SKM-1 (cell line): ENCODE data around the gene LTBP2.

Experiments
- DNase-seq: peaks from one replicate; lab custom pipeline; 2025; ENCODE audit not compliant: unreplicated experiment; lab: John Stamatoyannopoulos, UW

LTBP2 gene

DNA sequence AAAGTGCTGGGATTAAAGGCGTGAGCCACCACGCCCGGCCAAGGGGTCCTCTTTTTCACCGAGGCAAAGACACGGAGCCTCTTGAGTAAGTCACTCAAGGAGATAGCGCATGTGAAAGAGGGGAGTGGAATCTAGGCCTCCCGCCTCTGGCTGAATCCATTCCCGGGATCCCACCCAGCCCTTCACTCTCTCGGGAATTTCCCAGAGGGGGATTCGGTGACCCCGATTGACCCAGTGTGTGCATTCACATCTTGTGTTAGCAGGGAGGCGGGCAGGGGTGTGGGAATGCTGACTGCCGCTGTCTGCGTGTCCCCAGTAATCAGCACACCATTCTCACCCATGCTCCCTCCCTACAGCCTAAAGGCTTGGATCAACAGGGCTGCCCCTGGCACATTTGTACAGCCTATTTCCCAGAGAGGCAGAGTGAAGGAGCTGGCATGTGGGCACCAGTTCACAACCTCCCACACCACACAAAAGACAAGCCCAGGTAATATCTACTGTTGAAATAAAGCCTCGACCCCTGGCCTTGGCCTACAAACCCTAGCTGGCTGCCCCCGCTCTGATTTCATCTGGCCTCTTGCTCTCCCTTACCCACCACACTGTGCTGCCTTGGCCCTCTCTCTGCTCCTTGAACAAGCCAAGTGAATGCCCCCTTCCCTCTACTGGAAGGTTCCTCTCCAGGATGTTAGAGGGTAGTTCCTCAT, 1.3 kb upstream of the LTBP2 start:
- no peak for DNase-seq

- DNase-seq: peak; percentile 14
Measured at GRCh38 chr14:74612350-74613021, 449 bp upstream of the LTBP2 start.

DNA sequence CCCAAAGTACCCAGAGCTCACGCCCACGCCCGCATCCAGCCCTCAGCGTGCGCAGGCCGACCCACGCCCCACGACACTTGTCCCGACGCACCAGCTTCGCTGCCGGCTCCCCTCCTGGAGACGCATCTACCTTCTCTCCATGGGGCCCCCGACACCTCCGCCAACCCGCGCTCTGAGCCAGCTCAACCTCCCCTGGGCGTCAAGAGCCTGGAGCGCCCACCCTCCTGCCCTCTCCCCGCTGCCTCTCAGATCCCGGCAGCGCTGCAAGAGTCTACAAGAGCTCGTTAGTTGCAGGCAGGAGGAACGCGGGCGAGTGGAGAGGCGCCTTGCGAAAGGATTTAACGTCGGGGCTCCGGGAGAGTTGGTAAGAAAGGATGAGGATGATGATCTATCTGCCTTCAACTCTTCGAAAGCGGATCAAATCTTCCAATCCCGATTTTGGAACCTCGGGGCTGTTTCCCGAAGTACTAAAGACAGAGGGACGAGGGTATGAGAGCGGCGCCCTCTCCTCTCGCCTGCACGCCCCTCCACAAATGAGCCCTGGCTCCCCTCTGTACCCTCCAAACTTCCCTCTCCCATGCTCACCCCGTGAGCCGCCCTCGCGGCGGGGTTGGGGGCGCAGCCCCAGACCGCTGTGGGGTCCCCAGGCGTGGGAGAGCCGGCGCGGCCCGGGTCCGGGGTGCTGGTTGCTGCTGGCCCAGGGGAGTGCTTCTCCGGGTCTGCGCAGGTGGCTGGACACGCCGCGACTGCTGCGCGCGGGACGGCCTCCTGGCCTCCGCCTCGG, 979 bp downstream of the LTBP2 start:
- no peak for DNase-seq

DNA sequence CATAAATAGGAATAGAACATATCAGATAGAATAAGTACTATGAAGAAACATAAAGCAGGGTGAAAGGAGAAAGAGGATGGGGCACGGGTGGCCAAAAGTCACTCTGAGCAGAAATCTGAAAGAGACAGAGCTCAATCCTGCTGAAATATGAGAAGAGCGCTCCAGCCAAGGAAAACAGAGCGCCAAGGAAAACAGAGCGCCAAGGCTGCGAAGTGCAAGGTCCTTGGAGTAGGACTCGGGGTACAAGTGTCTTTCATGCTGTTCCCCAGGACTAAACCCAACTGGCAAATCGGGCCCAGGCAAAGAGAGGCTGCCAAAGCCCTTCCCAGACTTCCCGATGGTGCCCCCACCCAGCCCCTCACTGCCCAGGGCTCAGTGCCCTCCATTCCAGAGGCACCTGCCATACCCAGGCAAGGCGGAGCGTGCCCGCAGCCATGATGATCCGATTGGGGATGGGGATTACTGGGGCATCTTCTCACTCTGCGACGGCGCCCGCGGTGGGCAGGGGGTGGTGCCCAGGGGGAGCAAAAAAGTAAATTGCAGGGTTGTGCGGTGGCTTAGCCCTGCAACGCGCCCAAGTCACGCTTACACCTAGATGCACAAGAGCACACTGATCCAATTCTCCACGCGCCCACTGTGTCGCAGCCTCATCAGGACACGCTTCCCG, 1.7 kb downstream of the LTBP2 start:
- DNase-seq: no peak

DNA sequence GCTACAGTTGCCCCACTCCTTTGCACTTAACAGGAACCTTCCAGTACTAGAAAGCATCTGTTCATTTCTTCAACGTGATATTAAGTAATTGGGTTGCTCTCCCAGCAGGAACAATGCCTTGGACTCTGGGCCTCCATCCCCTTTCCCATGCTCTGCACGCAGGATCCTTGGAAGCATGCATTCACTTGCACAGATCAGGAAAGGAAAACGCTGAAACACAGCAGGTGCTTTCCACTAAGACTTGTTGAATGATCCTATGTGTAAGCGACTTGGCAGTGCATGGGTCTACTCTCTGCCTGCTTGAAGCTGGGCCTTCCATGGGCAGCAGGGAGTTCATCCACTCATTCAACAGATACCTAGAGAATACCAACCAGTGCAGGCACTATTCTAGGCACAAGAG, 2.3 kb downstream of the LTBP2 start:
- DNase-seq: no peak

GRCh38 chr14:74608959-74609611, 3.0 kb downstream of the LTBP2 start:
- no peak for DNase-seq

DNA sequence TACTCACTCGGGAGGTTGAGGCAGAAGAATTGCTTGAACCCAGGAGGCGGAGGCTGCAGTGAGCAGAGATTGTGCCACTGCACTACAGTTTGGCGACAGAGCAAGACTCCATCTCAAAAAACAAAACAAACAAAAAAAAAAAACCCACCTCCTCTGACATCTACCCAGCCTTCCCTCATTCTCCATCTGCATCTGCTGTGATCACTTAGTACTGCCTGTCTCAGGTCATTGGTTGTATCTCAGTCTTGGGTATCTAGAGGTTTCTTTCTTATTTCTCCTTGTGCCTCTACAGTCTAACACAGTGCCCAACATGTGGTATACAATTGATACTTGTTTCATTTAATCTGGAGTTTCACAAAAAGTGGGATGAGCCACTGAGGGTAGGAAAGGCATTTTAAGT, 5.3 kb downstream of the LTBP2 start:
- DNase-seq: no peak

- DNase-seq: no peak
Measured at GRCh38 chr14:74605531-74606223, 6.4 kb downstream of the LTBP2 start.

- DNase-seq: no peak
Measured at GRCh38 chr14:74604911-74605310, 7.1 kb downstream of the LTBP2 start.

- DNase-seq: no peak
Measured at GRCh38 chr14:74604157-74604556, 7.9 kb downstream of the LTBP2 start.

DNA sequence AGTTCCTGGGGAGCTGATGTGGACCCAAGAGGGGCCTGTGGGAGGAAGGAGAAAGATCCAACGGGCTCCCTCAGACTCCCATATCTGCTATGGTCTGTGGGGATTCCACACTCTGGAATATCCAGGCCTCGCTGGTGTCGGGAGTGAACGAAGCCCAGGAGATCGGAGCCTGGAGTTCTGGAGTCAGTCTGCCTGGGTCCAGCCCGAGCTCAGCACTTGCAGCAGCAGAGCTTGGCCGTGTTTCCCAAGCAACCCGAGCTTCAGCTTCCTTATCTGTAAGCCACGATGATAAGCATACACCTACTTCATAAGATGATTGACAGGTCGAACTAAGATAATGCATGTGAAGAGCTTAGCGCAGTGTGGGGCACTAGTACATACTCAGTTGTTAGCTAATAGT, 10.1 kb downstream of the LTBP2 start:
- DNase-seq: no peak

GRCh38 chr14:74599946-74600345, 12.1 kb downstream of the LTBP2 start:
- no peak for DNase-seq

DNA sequence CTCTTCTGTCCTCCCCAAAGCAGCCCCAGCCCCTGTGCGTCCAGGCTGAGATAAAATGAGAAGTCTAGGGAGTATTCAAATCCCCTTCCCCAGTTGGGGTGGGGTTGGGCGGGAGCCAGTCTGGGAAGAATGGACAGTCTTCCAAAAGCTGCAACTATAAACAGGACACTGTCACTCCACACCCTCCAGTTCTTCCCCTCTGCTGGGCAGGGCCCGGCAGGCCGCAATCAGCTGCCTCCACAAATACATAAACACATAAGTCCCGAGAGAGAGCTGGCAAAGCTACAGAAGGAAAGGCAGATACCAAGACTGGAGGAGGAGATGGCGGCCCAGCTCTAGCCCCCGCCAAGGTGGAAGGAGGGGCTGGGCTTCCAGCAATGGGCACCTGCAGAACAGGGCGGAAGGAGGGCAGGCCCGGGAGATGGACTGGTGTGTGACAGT, 12.7 kb downstream of the LTBP2 start:
- no peak for DNase-seq

DNA sequence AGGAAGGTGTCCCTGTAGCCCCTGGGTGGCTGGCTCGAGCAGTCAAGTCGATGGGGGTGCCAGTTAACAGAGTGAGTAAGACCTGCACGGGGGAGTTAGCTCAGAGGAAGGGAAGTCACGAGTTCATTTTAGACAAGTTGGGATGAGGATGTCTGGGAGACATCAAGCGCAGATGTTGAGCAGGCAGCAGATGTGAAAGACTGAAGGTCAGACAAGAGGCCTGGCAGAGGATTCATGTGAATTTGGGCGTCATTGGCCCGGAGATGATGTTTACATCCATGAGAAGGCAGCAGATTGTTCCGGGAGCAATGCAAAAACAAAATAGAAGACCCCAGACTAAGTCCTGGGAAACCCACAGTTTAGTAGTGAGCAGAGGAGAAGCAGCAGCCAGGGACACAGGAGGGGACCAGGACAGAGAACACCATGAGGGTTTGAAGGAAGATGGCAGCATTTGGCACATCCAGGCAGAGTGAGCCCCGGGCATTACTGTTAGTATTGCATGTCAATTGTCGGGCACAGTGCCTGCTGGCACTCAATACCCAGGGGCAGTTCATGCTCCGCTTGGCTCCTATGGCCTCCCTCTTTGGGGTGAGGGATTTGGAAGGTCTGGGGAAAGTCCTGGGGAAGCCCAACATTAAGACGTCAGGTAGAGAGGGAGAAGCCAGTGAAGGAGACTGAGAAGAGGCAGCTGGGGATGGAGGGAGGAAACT, 15.1 kb downstream of the LTBP2 start:
- DNase-seq: no peak

DNA sequence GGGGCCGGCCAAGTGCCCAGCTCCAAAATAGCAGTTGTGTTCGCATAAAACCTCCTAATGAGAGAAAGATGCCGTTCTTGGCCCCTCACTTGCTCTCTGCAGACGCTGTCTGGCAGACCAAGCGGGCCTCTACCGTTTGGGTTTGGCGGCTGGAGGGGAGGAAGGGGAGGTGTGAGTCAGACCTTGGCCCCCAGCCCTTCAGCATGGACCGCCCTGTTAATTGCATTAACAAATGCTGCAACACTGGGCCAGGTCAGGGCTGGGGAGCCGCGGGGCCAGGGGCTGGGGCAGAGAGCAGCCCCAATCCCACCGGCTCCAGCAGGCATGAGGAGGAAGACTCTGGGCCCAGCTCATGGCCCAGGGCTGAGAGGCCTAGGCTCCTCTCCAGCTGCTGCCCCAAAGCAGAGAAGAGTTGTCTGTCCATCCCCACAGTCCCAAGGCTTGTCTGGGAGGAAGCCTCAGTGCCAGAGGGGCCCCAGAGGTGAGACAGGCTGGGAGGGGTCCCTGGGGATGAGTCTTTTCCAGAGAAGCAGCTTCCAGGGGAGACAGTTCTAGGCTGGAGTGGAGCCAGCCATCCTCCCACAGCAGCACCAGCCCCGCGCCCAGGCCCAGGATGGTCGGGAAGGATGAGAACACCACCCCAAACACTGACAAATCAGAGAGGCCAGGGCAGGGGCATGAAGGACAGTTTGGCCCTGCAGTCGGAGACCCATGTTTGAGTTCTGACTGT, 16.9 kb downstream of the LTBP2 start:
- no peak for DNase-seq

GRCh38 chr14:74594606-74595005, 17.4 kb downstream of the LTBP2 start:
- DNase-seq: no peak

GRCh38 chr14:74594029-74594428, 18.0 kb downstream of the LTBP2 start:
- no peak for DNase-seq

GRCh38 chr14:74593241-74593953, 18.6 kb downstream of the LTBP2 start:
- no peak for DNase-seq
